ENCODE measurements around the gene PCBP3.

PCBP3 gene

DNA sequence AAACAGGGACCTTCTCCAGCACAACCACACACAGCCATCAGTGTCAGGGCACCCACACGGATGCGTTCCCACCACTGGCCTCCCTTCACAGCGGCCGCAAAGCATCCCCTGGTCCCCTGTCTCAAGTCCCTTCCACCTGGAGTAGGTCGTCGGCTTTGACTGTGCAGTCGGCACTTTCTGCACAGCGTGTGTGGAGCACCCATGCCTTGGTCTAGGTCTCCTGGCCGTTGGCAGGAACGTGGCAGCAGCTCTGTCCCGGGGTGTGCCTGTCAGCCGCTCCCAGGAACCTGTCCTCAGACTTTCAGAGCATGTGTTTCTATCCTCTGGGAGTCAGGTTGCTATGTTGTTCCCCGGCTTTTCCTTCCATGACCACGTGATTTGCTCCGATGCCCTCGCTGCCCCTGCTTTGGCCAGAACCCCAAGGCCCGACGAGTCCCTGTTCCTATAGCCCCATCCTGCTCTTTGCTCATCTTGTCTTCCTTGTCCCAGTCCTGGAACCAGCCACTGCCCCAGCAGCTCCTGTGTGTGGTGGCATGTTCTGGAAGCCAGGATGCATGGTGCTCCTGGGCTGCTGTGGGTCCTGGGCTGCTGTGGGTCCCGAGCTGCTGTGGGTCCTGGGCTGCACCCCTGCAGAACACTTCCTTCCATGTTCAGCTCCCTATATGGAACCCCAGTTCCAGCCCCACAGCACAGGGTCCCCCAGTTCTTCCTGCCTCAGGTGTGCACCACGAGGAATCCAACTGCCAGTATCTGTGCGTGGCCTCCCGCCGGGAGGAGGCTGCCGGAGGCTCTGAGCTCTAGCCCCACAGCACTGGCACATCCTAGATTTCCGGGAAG is 253.9 kb downstream of the PCBP3 start:
- TF ChIP-seq ZFX (IDR thresholded peaks at IDR 0.05; ENCODE audit: borderline replicate concordance) = no peak
- TF ChIP-seq, protein P1, sequence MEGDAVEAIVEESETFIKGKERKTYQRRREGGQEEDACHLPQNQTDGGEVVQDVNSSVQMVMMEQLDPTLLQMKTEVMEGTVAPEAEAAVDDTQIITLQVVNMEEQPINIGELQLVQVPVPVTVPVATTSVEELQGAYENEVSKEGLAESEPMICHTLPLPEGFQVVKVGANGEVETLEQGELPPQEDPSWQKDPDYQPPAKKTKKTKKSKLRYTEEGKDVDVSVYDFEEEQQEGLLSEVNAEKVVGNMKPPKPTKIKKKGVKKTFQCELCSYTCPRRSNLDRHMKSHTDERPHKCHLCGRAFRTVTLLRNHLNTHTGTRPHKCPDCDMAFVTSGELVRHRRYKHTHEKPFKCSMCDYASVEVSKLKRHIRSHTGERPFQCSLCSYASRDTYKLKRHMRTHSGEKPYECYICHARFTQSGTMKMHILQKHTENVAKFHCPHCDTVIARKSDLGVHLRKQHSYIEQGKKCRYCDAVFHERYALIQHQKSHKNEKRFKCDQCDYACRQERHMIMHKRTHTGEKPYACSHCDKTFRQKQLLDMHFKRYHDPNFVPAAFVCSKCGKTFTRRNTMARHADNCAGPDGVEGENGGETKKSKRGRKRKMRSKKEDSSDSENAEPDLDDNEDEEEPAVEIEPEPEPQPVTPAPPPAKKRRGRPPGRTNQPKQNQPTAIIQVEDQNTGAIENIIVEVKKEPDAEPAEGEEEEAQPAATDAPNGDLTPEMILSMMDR (IDR thresholded peaks at IDR 0.05) = no peak

DNA sequence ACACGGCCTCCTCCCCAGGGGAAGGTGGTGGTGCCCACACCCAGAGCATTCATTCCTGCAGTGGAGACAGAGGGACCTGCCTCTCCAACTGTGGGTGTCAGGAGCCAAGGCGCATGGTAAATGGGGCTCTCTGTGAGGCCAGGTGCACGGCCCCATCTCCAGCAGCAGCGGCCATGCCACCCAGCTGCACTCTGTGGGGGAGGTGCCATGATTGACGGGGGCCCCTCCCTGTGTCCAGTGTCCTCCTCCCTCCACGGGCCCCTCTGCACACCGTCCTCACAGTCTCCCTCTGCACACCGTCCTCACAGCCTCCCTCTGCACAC is 254.5 kb downstream of the PCBP3 start:
- no peak overlapping the region for H3K27ac ChIP-seq
- TF ChIP-seq ZFX (IDR thresholded peaks at IDR 0.05; ENCODE audit: borderline replicate concordance) = no peak
- TF ChIP-seq, protein P1 (IDR thresholded peaks at IDR 0.05) = no peak

More for the DNA sequence above, 253.9 kb downstream of the PCBP3 start:
- H3K27ac ChIP-seq = no peak overlapping the region

DNA sequence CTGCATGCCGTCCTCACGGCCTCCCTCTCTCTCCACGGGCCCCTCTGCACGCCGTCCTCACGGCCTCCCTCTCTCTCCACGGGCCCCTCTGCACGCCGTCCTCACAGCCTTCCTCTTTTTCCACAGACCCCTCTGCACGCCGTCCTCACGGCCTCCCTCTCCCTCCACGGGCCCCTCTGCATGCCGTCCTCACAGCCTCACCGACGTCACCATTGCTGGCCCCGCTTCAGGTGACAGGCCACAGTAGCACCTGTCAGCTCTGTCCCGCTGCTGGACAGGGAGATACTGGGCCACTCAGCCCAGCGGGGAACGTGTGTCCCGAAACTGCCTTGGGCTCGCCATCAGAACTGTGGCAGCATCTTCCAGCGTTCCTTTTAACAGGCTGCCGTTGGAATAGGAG is 255.3 kb downstream of the PCBP3 start:
- no peak overlapping the region for H3K27ac ChIP-seq
- TF ChIP-seq, protein P1 (IDR thresholded peaks at IDR 0.05) = no peak
- no peak for TF ChIP-seq ZFX (IDR thresholded peaks at IDR 0.05; ENCODE audit: borderline replicate concordance)

DNA sequence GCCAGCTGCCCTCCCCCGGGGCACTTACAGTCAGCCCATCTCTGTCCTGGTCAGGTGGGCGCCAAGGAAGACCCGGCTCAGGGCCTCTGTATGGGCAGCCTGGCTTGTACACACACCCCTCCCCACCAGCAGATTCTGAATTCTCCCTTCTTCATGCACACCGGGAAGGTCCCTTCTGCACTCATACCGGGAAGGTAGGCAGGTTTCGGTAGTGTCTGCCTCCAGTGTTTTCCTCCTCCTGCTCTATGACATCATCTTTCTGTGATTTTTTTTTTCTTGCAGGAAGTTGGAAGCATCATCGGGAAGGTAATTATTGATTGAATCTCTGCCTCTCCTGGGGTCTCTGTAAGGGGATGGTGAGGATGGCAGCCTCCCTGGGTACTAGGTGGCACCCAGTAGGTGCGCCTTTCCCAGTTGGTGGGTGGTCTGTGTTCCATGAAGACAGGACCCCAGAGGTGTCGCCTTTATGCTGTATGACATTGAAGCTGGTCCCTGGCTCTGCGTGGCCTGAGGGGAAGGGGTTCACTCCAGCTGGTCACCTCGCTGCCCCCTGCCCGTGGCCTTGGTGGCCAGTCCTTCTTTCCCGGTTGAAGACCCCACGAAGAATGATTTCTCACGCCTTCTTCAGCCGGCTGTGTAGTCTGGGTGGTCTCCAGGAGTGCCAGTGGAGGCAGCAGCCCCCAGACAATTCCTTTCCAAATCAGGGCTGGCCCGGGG is 255.9 kb downstream of the PCBP3 start:
- TF ChIP-seq, protein P1 (IDR thresholded peaks at IDR 0.05) = no peak
- TF ChIP-seq ZFX (IDR thresholded peaks at IDR 0.05; ENCODE audit: borderline replicate concordance) = no peak
- H3K27ac ChIP-seq = no peak overlapping the region

DNA sequence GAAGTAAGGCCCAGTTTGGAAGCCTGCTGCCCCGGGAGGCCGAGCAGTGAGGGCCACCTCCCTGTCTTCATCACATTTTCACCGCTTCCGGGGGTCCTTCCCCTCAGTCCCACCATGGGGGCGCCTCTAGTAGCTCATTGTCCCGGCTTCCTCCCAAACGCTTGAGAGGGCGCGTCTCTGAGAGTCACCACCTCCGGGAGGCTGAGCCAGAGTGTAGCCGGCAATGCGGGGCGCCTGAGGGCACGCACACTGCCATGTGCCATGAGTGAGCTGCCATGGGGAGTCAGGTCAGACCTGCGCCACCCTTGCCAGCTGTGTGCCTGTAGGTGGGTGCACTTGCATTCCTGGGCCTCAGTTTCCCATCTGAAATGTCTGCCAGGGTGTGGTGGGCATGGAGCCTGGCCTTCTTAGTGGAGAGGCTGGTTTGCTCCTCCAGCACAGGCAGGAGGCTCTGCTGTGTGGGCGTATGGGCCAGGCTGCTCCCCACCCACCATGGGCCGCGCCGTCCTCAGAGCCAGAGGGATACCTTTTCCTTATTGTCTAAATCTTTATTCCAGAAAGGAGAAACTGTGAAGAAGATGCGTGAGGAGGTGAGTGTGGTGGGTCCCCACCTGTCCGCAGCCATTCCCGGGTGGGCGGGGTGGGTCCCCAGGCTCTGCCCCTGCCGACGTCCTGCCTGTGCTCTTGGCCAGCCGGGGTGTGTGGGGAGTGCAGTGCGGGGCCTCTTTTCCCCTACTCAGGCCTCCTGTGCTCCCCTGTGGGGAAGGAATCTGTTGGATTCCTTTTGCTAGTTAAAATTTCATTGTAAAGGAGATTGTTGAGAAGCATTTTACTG is 256.7 kb downstream of the PCBP3 start:
- H3K27ac ChIP-seq = no peak overlapping the region
- TF ChIP-seq, protein P1 (IDR thresholded peaks at IDR 0.05) = no peak
- no peak for TF ChIP-seq ZFX (IDR thresholded peaks at IDR 0.05; ENCODE audit: borderline replicate concordance)

DNA sequence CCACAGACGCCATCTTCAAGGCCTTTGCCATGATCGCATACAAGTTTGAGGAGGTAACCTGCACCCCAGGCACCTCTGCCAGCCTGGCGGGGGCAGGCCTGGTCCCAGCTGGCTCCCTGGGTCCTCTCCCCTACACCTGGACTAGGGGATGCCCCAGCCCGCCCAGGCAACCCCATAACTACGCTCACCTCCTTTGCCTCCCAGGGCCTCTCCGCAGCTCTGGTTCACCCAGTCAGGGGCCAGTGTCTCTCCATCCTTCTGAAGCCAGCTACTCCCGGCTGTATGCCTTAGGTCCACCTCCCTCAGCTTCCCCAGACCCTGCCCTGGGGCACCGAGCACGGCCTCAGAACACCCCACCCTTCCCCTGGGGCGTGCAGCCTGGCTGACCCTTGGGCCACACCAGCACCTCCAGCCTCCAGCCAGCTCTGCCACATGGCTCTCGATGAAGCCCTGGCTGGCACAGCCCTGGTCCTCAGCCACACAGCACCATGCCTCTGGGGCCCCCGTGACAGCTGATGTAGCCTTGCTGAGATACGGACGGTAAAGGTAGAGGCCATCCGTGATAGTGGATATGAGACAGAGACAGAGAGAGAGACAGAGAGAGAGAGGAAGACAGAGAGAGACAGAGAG is 257.7 kb downstream of the PCBP3 start:
- TF ChIP-seq ZFX (IDR thresholded peaks at IDR 0.05; ENCODE audit: borderline replicate concordance) = no peak
- TF ChIP-seq, protein P1 (IDR thresholded peaks at IDR 0.05) = no peak
- no peak overlapping the region for H3K27ac ChIP-seq

Data from 22Rv1 (cell line).